Esophagus (tissue), 2 donors: ENCODE measurements around the gene CCDC33. TPM values are rescaled to one million over a fixed set of nuclear protein-coding genes. Genes with fewer than 3 reads are reported as not detected.

Source experiments
- H3K27ac ChIP-seq, 2 donors: one replicate each; pipeline ENCODE4 v1.5.1; 2013; ENCODE audit warnings: low read depth in 2 of 2, mild to moderate bottlenecking in 2 of 2, inconsistent platforms in 1 of 2, low read length in 1 of 2, moderate library complexity in 1 of 2
- H3K27me3 ChIP-seq, 2 donors: one replicate each; pipeline ENCODE4 v1.6.1; 2013; ENCODE audit warnings: low read length in 2 of 2, control low read depth in 1 of 2, mild to moderate bottlenecking in 1 of 2; ENCODE audit not compliant: insufficient read depth in 2 of 2, control insufficient read depth in 1 of 2
- H3K36me3 ChIP-seq, 2 donors: one replicate each; pipeline ENCODE4 v1.6.1; 2013; ENCODE audit warnings: low read length in 1 of 2; ENCODE audit not compliant: control insufficient read depth in 2 of 2, insufficient read depth in 2 of 2
- H3K4me1 ChIP-seq, 2 donors: one replicate each; pipeline ENCODE4 v1.6.1; 2013; ENCODE audit warnings: low read length in 1 of 2; ENCODE audit not compliant: control insufficient read depth in 2 of 2, insufficient read depth in 2 of 2
- H3K4me3 ChIP-seq, 2 donors: one replicate each; pipeline ENCODE4 v1.5.1; 2013; ENCODE audit warnings: low read length in 2 of 2, mild to moderate bottlenecking in 2 of 2, low read depth in 1 of 2, moderate library complexity in 1 of 2
- H3K9me3 ChIP-seq, 2 donors: one replicate each; pipeline ENCODE4 v1.6.1; 2013; ENCODE audit warnings: mild to moderate bottlenecking in 2 of 2, low read depth in 1 of 2, low read length in 1 of 2, moderate library complexity in 1 of 2; ENCODE audit not compliant: control insufficient read depth in 2 of 2, insufficient read depth in 1 of 2
- WGBS, 2 donors: extraction: QIAGEN DNeasy Blood & Tissue Kit; methylation state at CpG; one replicate each; pipeline ENCODE4 v1.1.7; 2013; 5-methylcytosine and 5-hydroxymethylcytosine counted together
- polyA plus RNA-seq, 2 donors: library from polyadenylated mRNA; stranded (reverse); fragments of 200-250 nt; gene quantifications; one replicate each; pipeline ENCODE4 v1.2.3, GENCODE V29; 2013
- donor health status: healthy with polysubstance abuse.
- donor health status: Bipolar disorder and iron deficiency.

Gene CCDC33
- polyA plus RNA-seq, 2 donors = not detected

- Histone ChIP-seq H3K4me3 (no peak overlapping the region), H3K9me3 (no peaks in the 10 kb centered on the region), H3K27me3 (no peaks in the 10 kb centered on the region), H3K27ac (no peak overlapping the region), H3K4me1 (no peaks in the 10 kb centered on the region), H3K36me3 (no peaks in the 10 kb centered on the region)
- 80% methylated on average over 16 of the region's 16 CpGs for WGBS, 2 donors
Measured at GRCh38 chr15:74207652-74208440, 28.3 kb upstream of the CCDC33 start.

- H3K27me3 ChIP-seq = no peaks in the 10 kb centered on the region
- 69 to 83% methylated on average over 6 of the region's 6 CpGs for WGBS, 2 donors
- H3K36me3 ChIP-seq = no peaks in the 10 kb centered on the region
- no peaks in the 10 kb centered on the region for H3K9me3 ChIP-seq
- no peaks in the 10 kb centered on the region for H3K4me1 ChIP-seq
- no peak overlapping the region for H3K4me3 ChIP-seq
- H3K27ac ChIP-seq = no peak overlapping the region
Measured at GRCh38 chr15:74208496-74208895, 27.6 kb upstream of the CCDC33 start.

- no peaks in the 10 kb centered on the region for H3K4me1 ChIP-seq
- 54 to 65% methylated on average over 11 of the region's 11 CpGs for WGBS, 2 donors
- H3K27me3 ChIP-seq = no peaks in the 10 kb centered on the region
- H3K27ac ChIP-seq = no peak overlapping the region
- H3K36me3 ChIP-seq = no peaks in the 10 kb centered on the region
- no peak overlapping the region for H3K4me3 ChIP-seq
- no peaks in the 10 kb centered on the region for H3K9me3 ChIP-seq
Measured at GRCh38 chr15:74208901-74209559, 27.1 kb upstream of the CCDC33 start.

GRCh38 chr15:74209560-74209958 is 26.6 kb upstream of the CCDC33 start:
- 83 to 84% methylated on average over 5 of the region's 5 CpGs for WGBS, 2 donors
- Histone ChIP-seq H3K27ac (no peak overlapping the region), H3K4me1 (no peaks in the 10 kb centered on the region), H3K27me3 (no peaks in the 10 kb centered on the region), H3K9me3 (no peaks in the 10 kb centered on the region), H3K4me3 (no peak overlapping the region), H3K36me3 (no peaks in the 10 kb centered on the region)

- Histone ChIP-seq H3K4me1 (no peaks in the 10 kb centered on the region), H3K27ac (no peak overlapping the region), H3K4me3 (no peak overlapping the region), H3K27me3 (no peaks in the 10 kb centered on the region), H3K9me3 (no peaks in the 10 kb centered on the region), H3K36me3 (no peaks in the 10 kb centered on the region)
- WGBS, 2 donors = 23 to 33% methylated on average over 4 of the region's 4 CpGs
Measured at GRCh38 chr15:74209997-74210671, 26.0 kb upstream of the CCDC33 start.

GRCh38 chr15:74210729-74211128 is 25.4 kb upstream of the CCDC33 start:
- no peaks in the 10 kb centered on the region for H3K9me3 ChIP-seq
- H3K4me3 ChIP-seq = no peak overlapping the region
- H3K4me1 ChIP-seq = no peaks in the 10 kb centered on the region
- H3K27me3 ChIP-seq = no peaks in the 10 kb centered on the region
- no peak overlapping the region for H3K27ac ChIP-seq
- no peaks in the 10 kb centered on the region for H3K36me3 ChIP-seq

GRCh38 chr15:74211656-74212055 is 24.5 kb upstream of the CCDC33 start:
- H3K27ac ChIP-seq = no peak overlapping the region
- peaks cover 0 to 3% of the 10 kb centered on the region in 2 donors for H3K4me1 ChIP-seq
- no peaks in the 10 kb centered on the region for H3K36me3 ChIP-seq
- H3K9me3 ChIP-seq = no peaks in the 10 kb centered on the region
- H3K27me3 ChIP-seq = no peaks in the 10 kb centered on the region
- WGBS, 2 donors = 84 to 90% methylated on average over 1 of the region's 1 CpG
- H3K4me3 ChIP-seq = no peak overlapping the region

GRCh38 chr15:74212494-74212893 is 23.6 kb upstream of the CCDC33 start:
- 89 to 90% methylated on average over 9 of the region's 9 CpGs for WGBS, 2 donors
- Histone ChIP-seq H3K36me3 (no peaks in the 10 kb centered on the region), H3K27ac (no peak overlapping the region), H3K27me3 (no peaks in the 10 kb centered on the region), H3K4me1 (peaks cover 0 to 3% of the 10 kb centered on the region in 2 donors), H3K9me3 (no peaks in the 10 kb centered on the region), H3K4me3 (no peak overlapping the region)

GRCh38 chr15:74213858-74214284 is 22.3 kb upstream of the CCDC33 start:
- H3K36me3 ChIP-seq = no peaks in the 10 kb centered on the region
- H3K27ac ChIP-seq = no peak overlapping the region
- no peaks in the 10 kb centered on the region for H3K27me3 ChIP-seq
- H3K9me3 ChIP-seq = no peaks in the 10 kb centered on the region
- H3K4me1 ChIP-seq = peaks cover 0 to 3% of the 10 kb centered on the region in 2 donors
- 74% methylated on average over 7 of the region's 7 CpGs for WGBS, 2 donors
- no peak overlapping the region for H3K4me3 ChIP-seq
